ENCODE measurements around the gene ARHGAP22. TPM values are rescaled to one million over a fixed set of nuclear protein-coding genes. Genes with fewer than 3 reads are reported as not detected.

Gene ARHGAP22
- total RNA-seq, 1 donor from 2014 or later = 6.2 TPM

DNA sequence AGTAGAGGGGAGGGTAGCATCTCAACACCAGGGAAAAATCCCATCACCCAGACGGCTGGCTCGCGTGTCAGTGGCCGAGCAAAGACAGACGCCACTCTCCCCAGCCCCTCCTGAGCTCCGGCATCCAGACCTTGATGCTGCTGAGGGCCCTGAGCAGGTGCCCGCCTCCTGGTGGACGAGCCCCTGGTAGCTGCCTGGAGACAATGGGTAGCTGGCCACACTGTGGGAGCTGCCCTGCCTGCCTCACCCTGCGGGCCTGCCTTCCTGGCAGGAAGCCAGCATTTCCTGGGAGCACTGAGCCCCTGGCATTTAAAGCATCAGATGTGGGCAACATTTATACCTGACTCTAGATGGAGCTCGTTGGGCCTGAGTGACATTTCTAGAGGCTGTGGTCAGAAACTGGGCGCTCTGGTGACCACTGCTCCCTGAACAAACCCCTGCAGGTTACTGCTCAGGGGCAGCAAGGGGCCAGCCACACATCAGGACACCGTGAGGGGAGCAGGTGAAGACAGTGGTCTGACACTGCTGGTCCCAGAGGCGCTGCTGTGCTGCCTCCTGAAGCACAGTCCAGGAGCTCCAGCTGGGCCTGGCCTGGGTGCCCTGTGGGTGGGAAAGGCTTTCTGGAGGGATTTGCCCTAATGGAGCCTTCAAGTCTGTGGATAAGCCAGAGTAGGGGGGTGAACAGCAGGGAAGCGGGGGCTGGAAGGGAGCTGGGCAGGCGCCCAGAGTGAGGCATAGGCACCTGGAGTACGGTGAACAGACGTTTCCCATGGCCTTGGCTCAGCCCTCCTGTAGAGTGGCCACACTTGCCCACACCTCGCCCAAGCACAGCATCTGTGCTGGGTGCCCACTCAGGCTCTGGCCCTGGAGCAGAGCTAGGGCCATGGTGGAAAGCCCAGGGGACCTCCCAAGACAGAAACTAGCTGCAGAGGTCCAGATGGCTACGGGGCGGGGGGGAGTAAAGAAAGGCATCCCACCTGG lies 159.7 kb downstream of the ARHGAP22 start:
- Histone ChIP-seq H2AFZ (ENCODE audit: low read depth, low read length) (no peak overlapping the region), H3K4me3 (ENCODE audit: insufficient read depth, low read depth, low read length) (no peak overlapping the region), H3K9me3 (ENCODE audit: insufficient read depth, low read depth, low read length) (no peaks in the 10 kb centered on the region), H3K27me3 (ENCODE audit: insufficient read depth, low read length) (no peaks in the 10 kb centered on the region), H3K79me2 (ENCODE audit: insufficient read depth, low read length) (no peaks in the 10 kb centered on the region), H3K27ac (ENCODE audit: low read depth, low read length) (no peak overlapping the region), H3K4me1 (ENCODE audit: insufficient read depth, low read length) (peaks cover 11% of the 10 kb centered on the region), H4K20me1 (ENCODE audit: insufficient read depth, low read length) (peaks cover 67% of the 10 kb centered on the region), H3K4me2 (ENCODE audit: low read length) (no peak overlapping the region), H3K36me3 (ENCODE audit: insufficient read depth, low read length) (peaks cover 5% of the 10 kb centered on the region), H3K9ac (ENCODE audit: low read length) (no peak overlapping the region)
- Mint-ChIP-seq H3K4me3 (ENCODE audit: unreplicated experiment) (no peak overlapping the region), H3K9me3 (ENCODE audit: unreplicated experiment) (peaks cover 6% of the 10 kb centered on the region), H3K36me3 (ENCODE audit: low read depth, unreplicated experiment) (peaks cover 9% of the 10 kb centered on the region), H3K27ac (ENCODE audit: unreplicated experiment) (no peak overlapping the region), H3K4me1 (ENCODE audit: low read depth, unreplicated experiment) (peaks cover 6% of the 10 kb centered on the region), H3K27me3 (ENCODE audit: low read depth, unreplicated experiment) (peaks cover 11% of the 10 kb centered on the region)
- DNase-seq (ENCODE audit: low read depth) (no peak), FAIRE-seq (no peak)
- TF ChIP-seq EZH2 (IDR thresholded peaks at IDR 0.05; ENCODE audit: insufficient read depth, low read length) = no peak
- TF ChIP-seq, protein P1, sequence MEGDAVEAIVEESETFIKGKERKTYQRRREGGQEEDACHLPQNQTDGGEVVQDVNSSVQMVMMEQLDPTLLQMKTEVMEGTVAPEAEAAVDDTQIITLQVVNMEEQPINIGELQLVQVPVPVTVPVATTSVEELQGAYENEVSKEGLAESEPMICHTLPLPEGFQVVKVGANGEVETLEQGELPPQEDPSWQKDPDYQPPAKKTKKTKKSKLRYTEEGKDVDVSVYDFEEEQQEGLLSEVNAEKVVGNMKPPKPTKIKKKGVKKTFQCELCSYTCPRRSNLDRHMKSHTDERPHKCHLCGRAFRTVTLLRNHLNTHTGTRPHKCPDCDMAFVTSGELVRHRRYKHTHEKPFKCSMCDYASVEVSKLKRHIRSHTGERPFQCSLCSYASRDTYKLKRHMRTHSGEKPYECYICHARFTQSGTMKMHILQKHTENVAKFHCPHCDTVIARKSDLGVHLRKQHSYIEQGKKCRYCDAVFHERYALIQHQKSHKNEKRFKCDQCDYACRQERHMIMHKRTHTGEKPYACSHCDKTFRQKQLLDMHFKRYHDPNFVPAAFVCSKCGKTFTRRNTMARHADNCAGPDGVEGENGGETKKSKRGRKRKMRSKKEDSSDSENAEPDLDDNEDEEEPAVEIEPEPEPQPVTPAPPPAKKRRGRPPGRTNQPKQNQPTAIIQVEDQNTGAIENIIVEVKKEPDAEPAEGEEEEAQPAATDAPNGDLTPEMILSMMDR (IDR thresholded peaks at IDR 0.05; ENCODE audit: insufficient read depth, low read depth, low read length) = no peak

DNA sequence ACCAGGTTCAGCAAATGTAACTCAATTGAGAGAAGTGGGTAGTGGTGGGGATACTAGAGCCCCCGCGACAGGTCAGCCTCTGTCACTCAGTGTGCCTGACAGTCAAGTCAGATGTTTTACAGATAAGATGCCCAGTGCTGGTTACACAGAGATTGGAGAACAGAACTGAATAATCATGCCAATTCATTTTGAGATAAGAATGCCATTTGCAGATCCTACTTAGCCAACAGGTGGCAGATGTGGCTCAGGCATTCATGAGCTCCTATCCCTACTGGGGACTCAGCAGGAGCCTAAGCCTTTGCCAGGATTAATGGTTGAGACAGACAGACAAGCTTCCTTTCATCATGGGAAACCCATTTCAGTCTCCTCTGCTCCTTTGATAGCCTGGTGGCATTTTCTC lies 160.6 kb downstream of the ARHGAP22 start:
- H3K4me1 Mint-ChIP-seq (ENCODE audit: low read depth, unreplicated experiment) = peaks cover 6% of the 10 kb centered on the region
- no peak overlapping the region for H3K4me2 ChIP-seq (ENCODE audit: low read length)
- peaks cover 5% of the 10 kb centered on the region for H3K36me3 ChIP-seq (ENCODE audit: insufficient read depth, low read length)
- peaks cover 14% of the 10 kb centered on the region for H3K4me1 ChIP-seq (ENCODE audit: insufficient read depth, low read length)
- H3K9ac ChIP-seq (ENCODE audit: low read length) = no peak overlapping the region
- peaks cover 6% of the 10 kb centered on the region for H3K9me3 Mint-ChIP-seq (ENCODE audit: unreplicated experiment)
- no peak overlapping the region for H3K27ac Mint-ChIP-seq (ENCODE audit: unreplicated experiment)
- H3K79me2 ChIP-seq (ENCODE audit: insufficient read depth, low read length) = no peaks in the 10 kb centered on the region
- peaks cover 61% of the 10 kb centered on the region for H4K20me1 ChIP-seq (ENCODE audit: insufficient read depth, low read length)
- DNase-seq (ENCODE audit: low read depth) (no peak), FAIRE-seq (no peak)
- TF ChIP-seq, protein P1 (IDR thresholded peaks at IDR 0.05; ENCODE audit: insufficient read depth, low read depth, low read length) = peak; percentile 12
- no peak for TF ChIP-seq EZH2 (IDR thresholded peaks at IDR 0.05; ENCODE audit: insufficient read depth, low read length)
- H3K4me3 Mint-ChIP-seq (ENCODE audit: unreplicated experiment) = no peak overlapping the region
- no peak overlapping the region for H2AFZ ChIP-seq (ENCODE audit: low read depth, low read length)
- H3K27me3 Mint-ChIP-seq (ENCODE audit: low read depth, unreplicated experiment) = peaks cover 11% of the 10 kb centered on the region
- H3K27me3 ChIP-seq (ENCODE audit: insufficient read depth, low read length) = no peaks in the 10 kb centered on the region
- H3K4me3 ChIP-seq (ENCODE audit: insufficient read depth, low read depth, low read length) = no peak overlapping the region
- H3K36me3 Mint-ChIP-seq (ENCODE audit: low read depth, unreplicated experiment) = peaks cover 9% of the 10 kb centered on the region
- H3K9me3 ChIP-seq (ENCODE audit: insufficient read depth, low read depth, low read length) = no peaks in the 10 kb centered on the region
- H3K27ac ChIP-seq (ENCODE audit: low read depth, low read length) = no peak overlapping the region

DNA sequence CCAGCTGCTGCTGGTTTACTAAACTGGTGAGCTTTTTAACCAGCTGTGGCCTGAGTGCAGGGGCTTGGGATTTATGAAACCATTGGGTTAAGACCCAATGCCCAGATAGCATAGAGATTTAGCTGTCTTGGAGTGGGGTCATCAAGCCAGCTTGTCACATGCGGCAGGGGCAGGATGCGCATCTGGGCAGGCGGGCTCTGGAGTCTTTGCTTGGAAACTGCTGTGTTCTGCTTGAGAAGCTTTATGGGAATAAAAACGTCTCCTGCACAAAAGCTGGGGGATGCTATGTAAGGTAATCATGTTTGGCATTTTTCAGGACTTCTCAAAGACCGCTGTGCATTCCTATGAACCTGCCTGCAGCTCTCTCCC lies 162.1 kb downstream of the ARHGAP22 start:
- no peak for FAIRE-seq
- Histone ChIP-seq H3K27me3 (ENCODE audit: insufficient read depth, low read length) (no peaks in the 10 kb centered on the region), H3K27ac (ENCODE audit: low read depth, low read length) (no peak overlapping the region), H3K4me1 (ENCODE audit: insufficient read depth, low read length) (peaks cover 11% of the 10 kb centered on the region), H3K4me2 (ENCODE audit: low read length) (no peak overlapping the region), H4K20me1 (ENCODE audit: insufficient read depth, low read length) (peaks cover 46% of the 10 kb centered on the region), H2AFZ (ENCODE audit: low read depth, low read length) (no peak overlapping the region), H3K9ac (ENCODE audit: low read length) (no peak overlapping the region), H3K4me3 (ENCODE audit: insufficient read depth, low read depth, low read length) (no peak overlapping the region), H3K79me2 (ENCODE audit: insufficient read depth, low read length) (no peaks in the 10 kb centered on the region), H3K9me3 (ENCODE audit: insufficient read depth, low read depth, low read length) (no peaks in the 10 kb centered on the region), H3K36me3 (ENCODE audit: insufficient read depth, low read length) (peaks cover 5% of the 10 kb centered on the region)
- Mint-ChIP-seq H3K27me3 (ENCODE audit: low read depth, unreplicated experiment) (peaks cover 8% of the 10 kb centered on the region), H3K4me3 (ENCODE audit: unreplicated experiment) (no peak overlapping the region), H3K36me3 (ENCODE audit: low read depth, unreplicated experiment) (peaks cover 9% of the 10 kb centered on the region), H3K9me3 (ENCODE audit: unreplicated experiment) (peaks cover 6% of the 10 kb centered on the region), H3K27ac (ENCODE audit: unreplicated experiment) (no peak overlapping the region), H3K4me1 (ENCODE audit: low read depth, unreplicated experiment) (peaks cover 13% of the 10 kb centered on the region)
- no peak for TF ChIP-seq EZH2 (IDR thresholded peaks at IDR 0.05; ENCODE audit: insufficient read depth, low read length)
- TF ChIP-seq, protein P1 (IDR thresholded peaks at IDR 0.05; ENCODE audit: insufficient read depth, low read depth, low read length) = no peak
- no peak for DNase-seq (ENCODE audit: low read depth)

Data from astrocyte (in vitro differentiated cells and primary cell).